Cardiac fibroblast (primary cell): ENCODE measurements around the gene AKAP13.

ENCODE experiments used
- DNase-seq, 2 donors: peaks; one replicate each; pipeline versions ENCODE4 v3.0.0 to v3.0.0-alpha.2; 2010; ENCODE audit warnings: low read depth in 2 of 2
- H3K4me3 ChIP-seq, 2 donors: replicated peaks in 1 of 2; 1 replicate in 1 of 2; 2 replicates in 1 of 2; pipeline ENCODE4 v1.5.1; 2011; ENCODE audit warnings: low read depth in 2 of 2, low read length in 2 of 2, mild to moderate bottlenecking in 2 of 2, moderate library complexity in 1 of 2
- TF ChIP-seq, protein P1 (sequence below): IDR thresholded peaks from one replicate; pipeline ENCODE4 v1.5.1; 2011; ENCODE audit warnings: low read depth, mild to moderate bottlenecking, low read length, inconsistent platforms

The AKAP13 gene

DNA sequence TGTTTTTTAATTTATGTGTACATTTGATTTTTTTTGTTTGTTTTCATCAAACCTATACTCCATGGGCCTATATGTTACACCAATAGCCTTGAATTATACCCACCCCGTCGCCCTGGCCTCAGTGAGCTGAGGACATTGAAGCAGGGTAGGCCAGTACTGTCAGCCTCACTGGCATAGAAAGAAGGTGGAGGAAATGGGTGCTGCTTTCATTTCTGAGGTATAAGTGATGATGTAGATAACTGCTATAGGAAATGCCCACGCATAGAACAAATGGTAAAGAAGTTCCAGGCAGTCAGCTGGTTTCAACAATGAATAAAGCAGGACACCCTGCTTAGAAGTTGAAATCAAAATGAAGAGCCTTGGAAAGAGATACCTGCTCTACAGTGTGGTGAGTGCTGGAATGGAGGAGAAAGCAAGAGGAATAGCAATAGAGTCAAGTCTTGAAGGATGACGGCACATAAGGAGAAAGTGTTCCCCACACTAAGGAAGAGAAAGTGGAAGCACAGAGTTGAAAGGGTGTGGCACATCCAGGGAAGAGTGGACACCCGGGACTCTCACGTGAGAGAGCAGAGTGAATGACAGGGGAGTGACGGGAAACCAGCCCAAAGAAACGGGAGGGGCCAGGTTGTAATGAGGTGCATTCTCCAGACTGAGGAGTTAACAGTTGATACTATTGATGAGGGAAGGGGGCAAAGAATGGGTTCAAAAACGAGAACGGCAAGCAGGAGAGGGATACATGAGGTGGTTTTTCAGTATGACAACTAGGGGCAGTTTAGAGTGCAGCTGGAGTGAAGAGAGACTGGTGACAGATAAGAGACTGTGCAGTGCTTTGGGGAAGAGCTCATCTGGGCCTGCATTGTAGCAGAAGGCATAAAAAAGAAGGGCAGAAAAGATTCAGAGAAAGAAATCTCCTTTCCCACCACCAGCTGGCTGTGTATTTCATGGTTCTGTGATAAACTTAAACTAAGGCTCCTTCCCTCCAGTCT is 343.9 kb downstream of the AKAP13 start:
- no peak for DNase-seq
- TF ChIP-seq, protein P1, sequence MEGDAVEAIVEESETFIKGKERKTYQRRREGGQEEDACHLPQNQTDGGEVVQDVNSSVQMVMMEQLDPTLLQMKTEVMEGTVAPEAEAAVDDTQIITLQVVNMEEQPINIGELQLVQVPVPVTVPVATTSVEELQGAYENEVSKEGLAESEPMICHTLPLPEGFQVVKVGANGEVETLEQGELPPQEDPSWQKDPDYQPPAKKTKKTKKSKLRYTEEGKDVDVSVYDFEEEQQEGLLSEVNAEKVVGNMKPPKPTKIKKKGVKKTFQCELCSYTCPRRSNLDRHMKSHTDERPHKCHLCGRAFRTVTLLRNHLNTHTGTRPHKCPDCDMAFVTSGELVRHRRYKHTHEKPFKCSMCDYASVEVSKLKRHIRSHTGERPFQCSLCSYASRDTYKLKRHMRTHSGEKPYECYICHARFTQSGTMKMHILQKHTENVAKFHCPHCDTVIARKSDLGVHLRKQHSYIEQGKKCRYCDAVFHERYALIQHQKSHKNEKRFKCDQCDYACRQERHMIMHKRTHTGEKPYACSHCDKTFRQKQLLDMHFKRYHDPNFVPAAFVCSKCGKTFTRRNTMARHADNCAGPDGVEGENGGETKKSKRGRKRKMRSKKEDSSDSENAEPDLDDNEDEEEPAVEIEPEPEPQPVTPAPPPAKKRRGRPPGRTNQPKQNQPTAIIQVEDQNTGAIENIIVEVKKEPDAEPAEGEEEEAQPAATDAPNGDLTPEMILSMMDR: no peak
- H3K4me3 ChIP-seq: no peak overlapping the region

DNA sequence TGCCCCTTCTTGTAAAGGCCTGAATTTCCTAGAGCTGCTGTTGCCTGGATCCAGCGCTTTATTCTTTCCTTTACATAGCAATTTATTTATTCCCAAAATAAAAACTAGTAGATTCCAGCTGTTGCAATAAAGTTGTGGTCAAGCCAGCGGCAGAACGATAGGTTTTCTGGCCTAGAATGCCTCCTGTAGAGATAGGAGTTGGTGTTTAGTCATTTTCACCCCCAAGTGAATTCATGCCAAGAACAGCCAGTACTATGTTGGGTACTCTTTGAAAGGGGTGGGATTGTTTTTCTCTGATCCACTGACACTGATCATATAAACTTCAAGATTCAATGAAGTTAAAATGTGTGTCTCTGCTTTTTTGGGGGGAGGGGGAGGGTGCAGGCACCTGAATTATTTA is 344.6 kb downstream of the AKAP13 start:
- no peak overlapping the region for H3K4me3 ChIP-seq
- peak; percentile 72 to 83 for DNase-seq
- TF ChIP-seq, protein P1: no peak

DNA sequence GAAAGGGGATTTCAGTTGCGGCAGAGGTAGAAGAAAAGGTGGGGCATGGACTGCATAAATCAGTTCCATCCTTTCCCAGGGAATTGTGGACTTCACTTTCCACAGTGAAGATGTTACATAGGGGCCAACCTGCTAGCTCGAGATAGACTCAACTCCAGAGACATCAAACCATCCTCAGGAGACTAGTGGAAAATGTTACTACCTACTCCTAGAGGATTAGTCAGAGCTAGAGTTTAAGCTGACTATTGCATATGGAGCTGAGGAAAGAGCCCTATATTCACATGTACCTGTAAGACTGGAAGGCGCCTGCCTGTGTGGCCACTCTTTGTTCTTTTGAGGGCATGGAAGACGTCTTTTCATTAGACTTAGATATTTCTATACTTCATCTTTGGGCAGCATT is 345.2 kb downstream of the AKAP13 start:
- DNase-seq: peak in 1 of 2 donors; percentile 39
- H3K4me3 ChIP-seq: no peak overlapping the region
- TF ChIP-seq, protein P1: no peak

DNA sequence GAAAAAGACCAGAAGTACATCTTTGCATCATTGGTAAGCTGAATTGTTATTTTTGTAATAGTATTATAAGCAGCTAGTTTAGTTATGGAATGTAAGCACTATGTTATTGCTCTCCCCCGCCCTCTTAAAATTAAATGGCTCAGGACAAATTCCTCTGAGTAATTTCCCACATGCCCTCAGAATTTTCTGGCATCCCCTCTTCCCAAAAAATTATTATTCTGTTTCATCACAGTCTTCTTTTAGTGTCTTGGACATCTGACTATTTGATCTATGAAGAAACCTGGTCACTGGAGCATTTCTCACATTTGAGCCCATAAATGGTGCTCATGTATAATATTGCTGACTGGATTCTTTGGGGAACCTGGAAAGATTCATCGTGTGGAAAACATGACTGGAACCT is 346.1 kb downstream of the AKAP13 start:
- DNase-seq: peak in 1 of 2 donors; percentile 60
- no peak overlapping the region for H3K4me3 ChIP-seq
- TF ChIP-seq, protein P1: no peak

DNA sequence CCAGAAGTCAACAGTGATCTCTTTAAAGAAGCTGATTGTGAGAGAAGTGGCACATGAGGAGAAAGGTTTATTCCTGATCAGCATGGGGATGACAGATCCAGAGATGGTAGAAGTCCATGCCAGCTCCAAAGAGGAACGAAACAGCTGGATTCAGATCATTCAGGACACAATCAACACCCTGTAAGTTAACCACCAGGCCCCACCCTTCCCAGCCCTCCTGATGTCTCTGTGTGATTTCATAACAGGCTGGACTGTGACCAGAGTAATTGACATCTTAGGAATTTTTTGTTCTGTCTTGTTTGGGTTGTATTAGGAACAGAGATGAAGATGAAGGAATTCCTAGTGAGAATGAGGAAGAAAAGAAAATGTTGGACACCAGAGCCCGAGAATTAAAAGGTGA is 346.7 kb downstream of the AKAP13 start:
- DNase-seq: peak; percentile 53 to 55
- TF ChIP-seq, protein P1: no peak
- no peak overlapping the region for H3K4me3 ChIP-seq

DNA sequence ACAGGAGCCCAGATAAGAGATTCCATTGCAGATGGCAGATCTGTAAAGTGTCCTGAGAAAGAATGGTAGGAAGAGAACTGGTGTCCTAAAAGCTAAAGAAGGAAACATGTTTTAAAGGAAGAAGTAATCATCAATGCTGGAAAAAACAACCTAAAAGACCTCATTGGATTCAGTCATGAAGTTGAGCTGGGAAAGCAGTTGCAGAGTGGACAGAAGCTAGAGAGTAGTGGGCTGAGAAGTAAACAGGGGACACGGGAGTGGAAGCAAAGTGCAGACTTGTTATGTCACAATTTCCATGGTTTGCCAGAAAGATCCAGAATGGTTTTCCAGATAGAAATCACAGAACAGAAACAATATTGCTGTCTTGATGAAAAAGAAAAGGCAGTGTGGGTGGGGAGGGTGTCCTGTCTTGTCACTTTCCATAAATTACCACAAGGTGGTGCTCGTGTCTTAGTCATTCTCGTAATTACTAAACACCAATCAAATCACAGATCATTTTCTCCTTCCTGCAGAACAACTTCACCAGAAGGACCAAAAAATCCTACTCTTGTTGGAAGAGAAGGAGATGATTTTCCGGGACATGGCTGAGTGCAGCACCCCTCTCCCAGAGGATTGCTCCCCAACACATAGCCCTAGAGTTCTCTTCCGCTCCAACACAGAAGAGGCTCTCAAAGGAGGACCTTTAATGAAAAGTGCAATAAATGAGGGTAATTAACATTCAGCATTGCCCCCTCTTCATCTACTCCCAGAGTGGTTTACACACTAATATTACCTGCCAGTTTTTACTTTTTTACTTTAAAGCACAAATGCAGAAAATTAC is 349.8 kb downstream of the AKAP13 start:
- H3K4me3 ChIP-seq: no peak overlapping the region
- TF ChIP-seq, protein P1: peak; percentile 61
- peak; percentile 76 to 81 for DNase-seq
